Kidney (tissue), 14 donors: ENCODE data around the gene TMCO5A. TPM values are rescaled to one million over a fixed set of nuclear protein-coding genes. Genes with fewer than 3 reads are reported as not detected.

ENCODE experiments used
- DNase-seq, 5 donors: peaks; one replicate each; pipeline ENCODE4 v3.0.0-alpha.2; 2013 to 2020
- FAIRE-seq: peaks from 2 replicates; lab custom pipeline; 2012; peaks lifted over from hg19 to GRCh38; lab: Jason Lieb, UNC
- H3K27ac ChIP-seq, 2 donors: one replicate each; pipeline ENCODE4 v1.7.0; 2013; ENCODE audit warnings: low read depth in 2 of 2, low read length in 2 of 2, inconsistent platforms in 1 of 2
- H3K27me3 ChIP-seq: one replicate; pipeline ENCODE4 v1.7.1; 2013; ENCODE audit warnings: low read length, inconsistent platforms; ENCODE audit not compliant: control insufficient read depth, insufficient read depth
- H3K36me3 ChIP-seq, 3 donors: one replicate each; pipeline versions ENCODE4 v1.7.0 to v1.7.1; 2013; ENCODE audit warnings: low read length in 3 of 3, control low read depth in 1 of 3, inconsistent platforms in 1 of 3; ENCODE audit not compliant: insufficient read depth in 3 of 3, control insufficient read depth in 2 of 3
- H3K4me1 ChIP-seq, 3 donors: one replicate each; pipeline versions ENCODE4 v1.7.0 to v1.7.1; 2013; ENCODE audit warnings: low read length in 3 of 3, inconsistent platforms in 1 of 3, low read depth in 1 of 3; ENCODE audit not compliant: control insufficient read depth in 2 of 3, insufficient read depth in 2 of 3
- H3K4me3 ChIP-seq, 3 donors: one replicate each; pipeline versions ENCODE4 v1.7.0 to v1.8.1; 2013; ENCODE audit warnings: low read length in 3 of 3, control low read depth in 1 of 3, inconsistent platforms in 1 of 3
- H3K9ac ChIP-seq, 3 donors: one replicate each; pipeline versions ENCODE4 v1.7.0 to v1.7.1; 2013; ENCODE audit warnings: low read length in 3 of 3, control low read depth in 1 of 3, inconsistent platforms in 1 of 3
- H3K9me3 ChIP-seq, 3 donors: one replicate each; pipeline versions ENCODE4 v1.7.0 to v1.7.1; 2013; ENCODE audit warnings: low read length in 3 of 3, control low read depth in 1 of 3, inconsistent platforms in 1 of 3; ENCODE audit not compliant: control insufficient read depth in 2 of 3, insufficient read depth in 1 of 3
- CTCF ChIP-seq: IDR thresholded peaks from 3 replicates; pipeline ENCODE4 v1.5.1; 2012; ENCODE audit warnings: mild to moderate bottlenecking, moderate library complexity, borderline replicate concordance; ENCODE audit not compliant: insufficient read depth; ENCODE audit errors: extremely low read depth
- intact Hi-C: fragments of 100-400 bp; cut with DNase I; formaldehyde crosslinking; loops from one replicate; pipeline ENCODE4 v1.11.1; 2022
- polyA plus RNA-seq: library from polyadenylated mRNA; stranded (reverse); fragments of 350-450 nt; fragmentation: Illumina TruSeq; extraction: RNeasy Lipid Tissue Mini Kit (QIAGEN cat#74804); gene quantifications from one replicate; pipeline ENCODE4 v1.2.3, GENCODE V29; 2014; ENCODE audit warnings: low read depth, low replicate concordance; ENCODE audit not compliant: insufficient read depth
- total RNA-seq: library from RNA; stranded (reverse); fragmentation: NEBNext Ultra II Directional; extraction: Animal tissue kit (Norgen Biotek cat#: 25700); gene quantifications from one replicate; pipeline ENCODE4 v1.2.1, GENCODE V29; 2021
- donor health status: control.
- donor health status: control.
- donor health status: control.
- donor health status: control.
- donor health status: control.
- donor health status: DM: yes; HTN: yes; CAD: no.
- donor health status: Normal renal cell carcinoma (clear cell type).

The TMCO5A gene
- total and polyA plus RNA-seq, 2 donors from 2014 or later: not detected

- TF ChIP-seq CTCF: no peak
- Histone ChIP-seq H3K27ac (no peak overlapping the region), H3K4me3 (no peak overlapping the region), H3K27me3 (no peaks in the 10 kb centered on the region), H3K4me1 (peaks cover 0 to 2% (median 0%) of the 10 kb centered on the region in 3 donors), H3K9me3 (peaks cover 0 to 5% (median 4%) of the 10 kb centered on the region in 3 donors), H3K9ac (no peak overlapping the region), H3K36me3 (no peaks in the 10 kb centered on the region)
- intact Hi-C loops: no loop called here
- FAIRE-seq (no peak), DNase-seq (no peak)
Observed at GRCh38 chr15:37984368-37984767, 49.9 kb downstream of the TMCO5A start.

GRCh38 chr15:37995461-37996347, 61.3 kb downstream of the TMCO5A start:
- Histone ChIP-seq H3K9ac (no peak overlapping the region), H3K4me1 (no peaks in the 10 kb centered on the region), H3K36me3 (no peaks in the 10 kb centered on the region), H3K9me3 (no peaks in the 10 kb centered on the region), H3K4me3 (no peak overlapping the region), H3K27ac (no peak overlapping the region), H3K27me3 (no peaks in the 10 kb centered on the region)
- intact Hi-C loops: no loop called here
- DNase-seq (peak in 3 of 5 donors; percentile 67 to 93 (median 83)), FAIRE-seq (peak; percentile 91)
- peak; percentile 54 for TF ChIP-seq CTCF
